Peyer's patch (tissue), 4 donors: ENCODE results near the gene DNAJC4.

Experiments
- POLR2A ChIP-seq, 2 donors: fragments of 450-650 bp; IDR thresholded peaks; one replicate each; pipeline ENCODE4 v1.5.1; 2017; ENCODE audit warnings: antibody characterized with exemption in 2 of 2, mild to moderate bottlenecking in 2 of 2, moderate library complexity in 2 of 2
- TF ChIP-seq, protein P1 (sequence below), 6 experiments: fragments of 450-650 bp in 4 of 6; fragments of 200-600 bp in 2 of 6; sonication (generic) in 1 of 6; IDR thresholded peaks; one replicate each; pipeline ENCODE4 v1.5.1; 2017 to 2019; ENCODE audit warnings: antibody characterized with exemption in 6 of 6, mild to moderate bottlenecking in 3 of 6, moderate library complexity in 1 of 6

DNA sequence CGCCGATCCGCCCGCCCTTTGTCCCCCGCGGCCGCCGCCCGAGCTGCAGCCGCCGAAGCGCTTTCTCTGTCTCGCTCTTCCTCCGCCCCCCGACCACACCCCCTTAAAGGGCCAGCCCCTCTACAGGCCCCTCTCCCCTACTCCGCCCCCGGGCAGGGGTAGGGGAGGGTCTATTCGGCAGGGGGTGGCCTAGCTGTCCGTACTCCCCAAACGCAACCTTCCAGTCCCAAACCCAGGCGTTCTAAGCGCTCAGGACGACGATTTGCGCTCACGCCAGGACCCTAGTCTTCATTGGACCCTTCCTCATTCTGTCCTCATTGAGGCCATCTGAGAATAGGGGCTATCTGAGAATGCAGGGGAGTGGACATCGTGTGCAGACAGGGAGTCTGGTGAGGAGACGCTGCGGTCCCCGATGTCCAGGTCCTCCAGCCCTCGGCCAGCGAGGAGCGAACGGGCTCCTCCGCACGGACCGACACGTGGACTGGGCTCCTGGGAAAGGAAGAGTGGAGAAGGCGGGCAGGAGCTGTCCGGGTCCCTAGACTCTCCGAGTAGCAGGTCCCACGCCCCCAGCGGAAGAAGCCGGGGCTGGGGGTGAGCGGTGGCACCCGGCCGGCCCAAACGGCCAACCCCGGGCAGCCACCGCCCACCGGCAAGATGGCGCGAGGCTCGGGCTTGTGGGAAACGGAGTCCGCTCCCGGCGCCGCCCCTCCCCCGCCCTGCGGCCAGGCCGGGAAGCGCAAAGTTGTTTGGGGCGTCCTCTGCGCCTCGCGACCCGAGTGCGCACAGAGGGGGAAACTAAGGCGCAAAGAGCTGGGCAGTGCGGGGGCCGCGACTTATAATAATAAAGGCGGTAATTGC is 16.8 kb downstream of the DNAJC4 start, which contains the start of gene PPP1R14B:
- TF ChIP-seq, protein P1, sequence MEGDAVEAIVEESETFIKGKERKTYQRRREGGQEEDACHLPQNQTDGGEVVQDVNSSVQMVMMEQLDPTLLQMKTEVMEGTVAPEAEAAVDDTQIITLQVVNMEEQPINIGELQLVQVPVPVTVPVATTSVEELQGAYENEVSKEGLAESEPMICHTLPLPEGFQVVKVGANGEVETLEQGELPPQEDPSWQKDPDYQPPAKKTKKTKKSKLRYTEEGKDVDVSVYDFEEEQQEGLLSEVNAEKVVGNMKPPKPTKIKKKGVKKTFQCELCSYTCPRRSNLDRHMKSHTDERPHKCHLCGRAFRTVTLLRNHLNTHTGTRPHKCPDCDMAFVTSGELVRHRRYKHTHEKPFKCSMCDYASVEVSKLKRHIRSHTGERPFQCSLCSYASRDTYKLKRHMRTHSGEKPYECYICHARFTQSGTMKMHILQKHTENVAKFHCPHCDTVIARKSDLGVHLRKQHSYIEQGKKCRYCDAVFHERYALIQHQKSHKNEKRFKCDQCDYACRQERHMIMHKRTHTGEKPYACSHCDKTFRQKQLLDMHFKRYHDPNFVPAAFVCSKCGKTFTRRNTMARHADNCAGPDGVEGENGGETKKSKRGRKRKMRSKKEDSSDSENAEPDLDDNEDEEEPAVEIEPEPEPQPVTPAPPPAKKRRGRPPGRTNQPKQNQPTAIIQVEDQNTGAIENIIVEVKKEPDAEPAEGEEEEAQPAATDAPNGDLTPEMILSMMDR (IDR thresholded peaks at IDR 0.05), result peak in 5 of 6 experiments; percentile 7 to 34 (median 28)
- peak; percentile 22 to 48 for TF ChIP-seq POLR2A (IDR thresholded peaks at IDR 0.05)
